ENCODE data around the gene TXNRD2. TPM values are rescaled to one million over a fixed set of nuclear protein-coding genes. Genes with fewer than 3 reads are reported as not detected.

The TXNRD2 gene
- total RNA-seq, 1 donor: 19.5 TPM

DNA sequence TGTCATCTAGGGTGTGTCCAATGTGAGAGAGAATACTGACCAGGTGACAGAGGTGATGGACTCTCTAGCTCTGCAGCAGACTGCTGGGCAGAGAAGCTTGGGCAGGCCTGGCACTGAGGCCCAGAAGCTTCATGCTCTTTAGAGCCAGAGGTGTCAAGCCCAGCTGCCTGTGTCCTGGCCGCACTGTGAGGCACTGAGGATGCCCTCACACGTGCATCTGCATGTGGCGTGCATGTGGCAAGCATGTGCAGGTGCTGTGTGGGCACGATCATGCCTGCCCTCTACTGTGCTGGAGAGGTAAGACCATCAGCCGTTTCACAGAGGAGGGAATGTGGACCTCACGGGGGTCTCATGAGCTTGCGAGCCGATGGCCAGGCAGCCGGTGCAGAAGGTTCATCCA, 15.8 kb upstream of the TXNRD2 start:
- Histone ChIP-seq H3K4me2 (ENCODE audit: insufficient read depth, low read length) (no peak overlapping the region), H3K27me3 (ENCODE audit: insufficient read depth, low read length) (no peaks in the 10 kb centered on the region), H3K4me3 (ENCODE audit: insufficient read depth, low read length) (no peak overlapping the region), H2AFZ (ENCODE audit: low read length) (no peak overlapping the region), H3K9me3 (ENCODE audit: low read depth, low read length) (no peaks in the 10 kb centered on the region), H3K79me2 (ENCODE audit: insufficient read depth, low read length) (peaks cover 21% of the 10 kb centered on the region), H3K27ac (ENCODE audit: low read depth, low read length) (no peak overlapping the region), H4K20me1 (ENCODE audit: insufficient read depth, low read length) (peaks cover 47% of the 10 kb centered on the region), H3K36me3 (ENCODE audit: insufficient read depth, low read length) (peaks cover 15% of the 10 kb centered on the region), H3K4me1 (ENCODE audit: insufficient read depth, low read length) (peaks cover 10% of the 10 kb centered on the region)
- no peak for DNase-seq (ENCODE audit: insufficient read length, low spot score, missing footprints)
- TF ChIP-seq, protein P1, sequence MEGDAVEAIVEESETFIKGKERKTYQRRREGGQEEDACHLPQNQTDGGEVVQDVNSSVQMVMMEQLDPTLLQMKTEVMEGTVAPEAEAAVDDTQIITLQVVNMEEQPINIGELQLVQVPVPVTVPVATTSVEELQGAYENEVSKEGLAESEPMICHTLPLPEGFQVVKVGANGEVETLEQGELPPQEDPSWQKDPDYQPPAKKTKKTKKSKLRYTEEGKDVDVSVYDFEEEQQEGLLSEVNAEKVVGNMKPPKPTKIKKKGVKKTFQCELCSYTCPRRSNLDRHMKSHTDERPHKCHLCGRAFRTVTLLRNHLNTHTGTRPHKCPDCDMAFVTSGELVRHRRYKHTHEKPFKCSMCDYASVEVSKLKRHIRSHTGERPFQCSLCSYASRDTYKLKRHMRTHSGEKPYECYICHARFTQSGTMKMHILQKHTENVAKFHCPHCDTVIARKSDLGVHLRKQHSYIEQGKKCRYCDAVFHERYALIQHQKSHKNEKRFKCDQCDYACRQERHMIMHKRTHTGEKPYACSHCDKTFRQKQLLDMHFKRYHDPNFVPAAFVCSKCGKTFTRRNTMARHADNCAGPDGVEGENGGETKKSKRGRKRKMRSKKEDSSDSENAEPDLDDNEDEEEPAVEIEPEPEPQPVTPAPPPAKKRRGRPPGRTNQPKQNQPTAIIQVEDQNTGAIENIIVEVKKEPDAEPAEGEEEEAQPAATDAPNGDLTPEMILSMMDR (IDR thresholded peaks at IDR 0.05; ENCODE audit: extremely low read depth, low read depth, low read length): no peak

DNA sequence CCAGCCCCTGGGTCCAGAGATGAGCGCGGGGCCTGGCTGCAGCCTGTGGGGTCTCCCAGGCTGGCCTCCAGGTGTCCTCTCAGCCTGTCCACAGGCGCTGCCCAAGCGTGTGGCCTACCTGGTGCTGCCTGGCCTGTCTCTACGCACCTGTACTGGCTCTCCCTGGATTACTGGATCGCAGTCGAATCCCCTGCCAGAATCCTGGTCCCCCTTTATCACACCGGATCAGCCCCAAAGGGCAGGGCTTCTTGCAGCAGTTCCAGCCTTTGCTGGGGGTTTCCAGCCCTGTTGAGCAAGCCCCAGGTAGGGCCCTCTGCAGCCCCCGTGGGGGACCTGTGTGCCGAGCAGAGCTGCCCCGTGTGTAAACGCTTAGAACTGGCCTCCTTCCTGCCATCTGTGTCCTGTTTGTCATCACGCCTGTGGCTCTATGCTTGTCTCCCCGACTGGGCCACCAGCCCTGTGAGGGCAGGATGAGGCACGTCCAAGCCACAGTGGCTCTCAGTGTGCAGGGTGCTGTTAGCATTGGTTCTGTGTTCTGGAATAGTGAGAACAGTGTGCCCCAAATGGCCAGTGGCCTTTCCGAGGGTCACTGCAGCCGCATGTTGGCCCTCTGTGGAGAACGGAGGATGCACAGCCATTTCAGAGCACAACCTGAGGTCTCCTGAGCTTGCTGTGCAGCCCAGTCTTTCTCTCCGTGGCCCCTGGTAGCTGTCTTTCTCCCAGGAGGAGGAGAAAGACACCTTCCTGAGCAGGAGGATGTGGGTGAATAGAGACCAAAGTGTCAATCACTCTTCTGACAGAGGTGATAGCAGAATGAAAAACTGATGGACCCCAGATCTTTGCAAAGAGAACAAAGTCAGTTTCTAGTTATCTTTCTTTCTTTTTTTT, 13.9 kb upstream of the TXNRD2 start:
- Histone ChIP-seq H3K79me2 (ENCODE audit: insufficient read depth, low read length) (peaks cover 32% of the 10 kb centered on the region), H2AFZ (ENCODE audit: low read length) (no peak overlapping the region), H4K20me1 (ENCODE audit: insufficient read depth, low read length) (peaks cover 35% of the 10 kb centered on the region), H3K4me2 (ENCODE audit: insufficient read depth, low read length) (no peak overlapping the region), H3K27ac (ENCODE audit: low read depth, low read length) (no peak overlapping the region), H3K4me3 (ENCODE audit: insufficient read depth, low read length) (no peak overlapping the region), H3K36me3 (ENCODE audit: insufficient read depth, low read length) (peaks cover 9% of the 10 kb centered on the region), H3K27me3 (ENCODE audit: insufficient read depth, low read length) (no peaks in the 10 kb centered on the region), H3K4me1 (ENCODE audit: insufficient read depth, low read length) (peaks cover 6% of the 10 kb centered on the region), H3K9me3 (ENCODE audit: low read depth, low read length) (no peaks in the 10 kb centered on the region)
- DNase-seq (ENCODE audit: insufficient read length, low spot score, missing footprints): peak; percentile 71
- TF ChIP-seq, protein P1 (IDR thresholded peaks at IDR 0.05; ENCODE audit: extremely low read depth, low read depth, low read length): no peak

DNA sequence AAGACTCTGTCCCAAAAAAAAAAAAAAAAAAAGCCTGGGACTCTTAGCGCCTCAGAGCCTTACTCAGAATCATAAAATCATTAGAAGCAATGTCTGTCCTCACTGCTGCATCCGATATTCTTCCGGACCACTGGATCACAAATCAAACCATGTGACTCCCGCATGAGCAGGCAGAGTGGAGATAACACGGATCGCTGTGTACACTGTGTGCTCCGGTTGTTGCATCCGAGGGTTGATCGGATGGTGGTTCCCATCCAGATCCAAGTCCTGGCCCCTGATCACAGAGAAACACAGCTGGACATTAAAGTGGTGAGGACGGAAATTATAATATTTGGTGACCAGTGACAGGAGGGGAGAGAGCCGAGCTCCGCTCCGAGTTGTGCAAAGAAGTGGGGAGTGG, 9.7 kb upstream of the TXNRD2 start:
- Histone ChIP-seq H3K4me3 (ENCODE audit: insufficient read depth, low read length) (no peak overlapping the region), H4K20me1 (ENCODE audit: insufficient read depth, low read length) (peaks cover 32% of the 10 kb centered on the region), H3K4me1 (ENCODE audit: insufficient read depth, low read length) (peaks cover 29% of the 10 kb centered on the region), H3K9me3 (ENCODE audit: low read depth, low read length) (no peaks in the 10 kb centered on the region), H3K36me3 (ENCODE audit: insufficient read depth, low read length) (peaks cover 9% of the 10 kb centered on the region), H3K4me2 (ENCODE audit: insufficient read depth, low read length) (no peak overlapping the region), H3K27ac (ENCODE audit: low read depth, low read length) (no peak overlapping the region), H2AFZ (ENCODE audit: low read length) (no peak overlapping the region), H3K79me2 (ENCODE audit: insufficient read depth, low read length) (peaks cover 53% of the 10 kb centered on the region), H3K27me3 (ENCODE audit: insufficient read depth, low read length) (no peaks in the 10 kb centered on the region)
- TF ChIP-seq, protein P1 (IDR thresholded peaks at IDR 0.05; ENCODE audit: extremely low read depth, low read depth, low read length): no peak
- no peak for DNase-seq (ENCODE audit: insufficient read length, low spot score, missing footprints)

DNA sequence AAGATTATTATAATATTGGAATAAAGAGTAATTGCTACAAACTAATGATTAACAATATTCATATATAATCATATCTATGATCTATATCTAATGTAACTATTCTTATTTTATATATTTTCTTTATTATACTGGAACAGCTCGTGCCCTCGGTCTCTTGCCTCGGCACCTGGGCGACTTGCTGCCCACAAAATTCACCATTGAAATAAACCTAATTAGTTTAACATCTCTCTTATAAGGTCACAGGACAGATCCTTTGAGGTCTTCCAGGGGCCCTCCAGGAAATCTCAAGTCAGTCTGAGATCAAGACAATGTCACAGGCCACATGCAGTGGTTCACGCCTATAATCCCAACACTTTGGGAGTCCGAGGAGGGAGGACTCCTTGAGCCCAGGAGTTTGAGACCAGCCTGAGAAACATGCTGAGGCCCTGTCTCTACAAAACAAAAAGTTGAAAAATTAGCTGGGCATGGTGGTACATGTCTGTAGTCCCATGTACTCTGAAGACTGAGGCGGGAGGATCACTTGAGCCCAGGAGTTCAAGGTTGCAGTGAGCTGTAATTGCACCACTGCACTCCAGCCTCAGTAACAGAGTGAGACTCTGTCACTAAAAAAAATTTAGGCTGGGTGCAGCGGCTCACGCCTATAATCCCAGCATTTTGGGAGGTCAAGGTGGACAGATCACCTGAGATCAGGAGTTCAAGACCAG, 6.6 kb upstream of the TXNRD2 start:
- Histone ChIP-seq H3K4me3 (ENCODE audit: insufficient read depth, low read length) (no peak overlapping the region), H3K79me2 (ENCODE audit: insufficient read depth, low read length) (peaks cover 62% of the 10 kb centered on the region), H3K27me3 (ENCODE audit: insufficient read depth, low read length) (no peaks in the 10 kb centered on the region), H3K36me3 (ENCODE audit: insufficient read depth, low read length) (peaks cover 5% of the 10 kb centered on the region), H3K4me2 (ENCODE audit: insufficient read depth, low read length) (no peak overlapping the region), H3K27ac (ENCODE audit: low read depth, low read length) (peak overlapping the region; percentile 89), H4K20me1 (ENCODE audit: insufficient read depth, low read length) (peaks cover 9% of the 10 kb centered on the region), H3K9me3 (ENCODE audit: low read depth, low read length) (no peaks in the 10 kb centered on the region), H2AFZ (ENCODE audit: low read length) (no peak overlapping the region), H3K4me1 (ENCODE audit: insufficient read depth, low read length) (peaks cover 40% of the 10 kb centered on the region)
- TF ChIP-seq, protein P1 (IDR thresholded peaks at IDR 0.05; ENCODE audit: extremely low read depth, low read depth, low read length): no peak
- DNase-seq (ENCODE audit: insufficient read length, low spot score, missing footprints): no peak

All from osteoblast (primary cell).